BJ (cell line): ENCODE results near the gene NTSR1. TPM values are rescaled to one million over a fixed set of nuclear protein-coding genes. Genes with fewer than 3 reads are reported as not detected.
A peak's percentile ranks its signal among the peaks of the same experiment; 100 is the strongest.

ENCODE experiments used
- CTCF ChIA-PET: fragments of 350-600 bp; formaldehyde crosslinking; extraction: SDS; loops from one replicate; lab custom pipeline; 2021; ENCODE audit warnings: antibody characterized with exemption, inconsistent platforms; lab: Yijun Ruan, JAX
- POLR2A ChIA-PET: fragments of 300-600 bp; sonication (Branson Sonifier 250); formaldehyde crosslinking; extraction: SDS; loops from one replicate; lab custom pipeline; 2021; ENCODE audit warnings: antibody characterized with exemption; lab: Charles Lee
- DNase-seq: peaks from one replicate; pipeline ENCODE4 v3.0.0-alpha.2; 2011; ENCODE audit warnings: low read depth
- H3K27me3 ChIP-seq: 2 replicates; pipeline ENCODE4 v1.6.0; 2011; ENCODE audit warnings: low read length; ENCODE audit not compliant: control insufficient read depth, insufficient read depth
- H3K36me3 ChIP-seq: 2 replicates; pipeline ENCODE4 v1.5.1; 2011; ENCODE audit warnings: low read length; ENCODE audit not compliant: control insufficient read depth, insufficient read depth
- H3K4me3 ChIP-seq: 2 replicates; pipeline ENCODE4 v1.5.1; 2011; ENCODE audit warnings: low read depth, mild to moderate bottlenecking, control low read depth, low read length
- polyA plus RNA-seq: library from polyadenylated mRNA; depleted of rRNA; stranded (reverse); fragments of >200 nt; gene quantifications from 2 replicates; pipeline ENCODE4 v1.2.3, GENCODE V29; 2011
- TF ChIP-seq, protein P1 (sequence below): IDR thresholded peaks from 2 replicates; pipeline ENCODE4 v1.5.1; 2011; ENCODE audit warnings: low read depth, mild to moderate bottlenecking, control low read depth, inconsistent platforms, low read length, moderate library complexity; ENCODE audit not compliant: insufficient read depth

NTSR1 gene
- polyA plus RNA-seq, 1 experiment = 0.05 TPM

DNA sequence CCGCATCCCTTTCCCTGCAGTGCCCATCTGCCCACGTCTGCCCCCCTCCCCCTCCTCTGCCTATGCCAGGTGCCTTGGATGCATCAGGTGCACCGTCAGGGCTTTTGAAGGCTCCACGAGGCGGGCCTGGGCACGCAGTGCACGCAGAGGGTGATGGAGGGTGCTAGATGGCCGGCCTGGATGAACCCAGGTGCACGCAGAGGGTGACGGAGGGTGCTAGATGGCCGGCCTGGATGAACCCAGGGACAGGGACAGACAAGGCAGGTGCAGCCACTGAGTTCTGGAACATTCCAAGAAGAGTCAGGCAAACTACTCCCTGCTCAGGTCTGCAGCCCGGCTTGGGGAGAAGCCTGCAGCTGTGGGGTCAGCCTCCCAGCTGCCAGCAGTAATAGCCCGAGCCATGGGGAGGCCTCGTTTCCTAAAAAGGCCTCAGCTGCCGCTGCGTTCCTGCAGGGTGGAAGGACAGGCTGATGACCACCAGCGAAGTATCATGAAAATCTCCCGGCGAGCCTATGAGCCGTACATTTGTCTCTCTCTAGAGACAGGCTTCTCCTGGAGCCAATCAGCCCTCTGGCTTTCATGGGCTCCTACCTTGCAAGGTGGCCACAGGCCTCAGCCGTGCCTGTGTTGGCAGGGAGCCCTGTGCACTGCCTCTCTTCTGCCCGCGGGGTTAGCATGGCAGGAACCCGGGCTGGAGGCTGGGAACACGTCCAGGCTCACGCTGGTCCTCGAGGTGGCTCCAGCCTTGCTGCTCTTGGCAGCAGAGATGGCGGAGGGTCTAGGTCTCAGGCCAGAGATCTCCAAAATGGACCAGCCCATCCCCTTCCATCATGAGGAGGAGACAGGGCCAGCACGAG is 29.6 kb downstream of the NTSR1 start:
- CTCF ChIA-PET = interaction anchor here (1.2 kb wide), 1 partner anchor 15 kb away, joined by 3 read pairs; no protein-coding TSS in a partner anchor
- TF ChIP-seq, protein P1, sequence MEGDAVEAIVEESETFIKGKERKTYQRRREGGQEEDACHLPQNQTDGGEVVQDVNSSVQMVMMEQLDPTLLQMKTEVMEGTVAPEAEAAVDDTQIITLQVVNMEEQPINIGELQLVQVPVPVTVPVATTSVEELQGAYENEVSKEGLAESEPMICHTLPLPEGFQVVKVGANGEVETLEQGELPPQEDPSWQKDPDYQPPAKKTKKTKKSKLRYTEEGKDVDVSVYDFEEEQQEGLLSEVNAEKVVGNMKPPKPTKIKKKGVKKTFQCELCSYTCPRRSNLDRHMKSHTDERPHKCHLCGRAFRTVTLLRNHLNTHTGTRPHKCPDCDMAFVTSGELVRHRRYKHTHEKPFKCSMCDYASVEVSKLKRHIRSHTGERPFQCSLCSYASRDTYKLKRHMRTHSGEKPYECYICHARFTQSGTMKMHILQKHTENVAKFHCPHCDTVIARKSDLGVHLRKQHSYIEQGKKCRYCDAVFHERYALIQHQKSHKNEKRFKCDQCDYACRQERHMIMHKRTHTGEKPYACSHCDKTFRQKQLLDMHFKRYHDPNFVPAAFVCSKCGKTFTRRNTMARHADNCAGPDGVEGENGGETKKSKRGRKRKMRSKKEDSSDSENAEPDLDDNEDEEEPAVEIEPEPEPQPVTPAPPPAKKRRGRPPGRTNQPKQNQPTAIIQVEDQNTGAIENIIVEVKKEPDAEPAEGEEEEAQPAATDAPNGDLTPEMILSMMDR = no peak
- no peaks in the 10 kb centered on the region for H3K36me3 ChIP-seq
- no peak overlapping the region for H3K4me3 ChIP-seq
- POLR2A ChIA-PET = no interaction called here
- H3K27me3 ChIP-seq = peaks cover 2% of the 10 kb centered on the region; the same call in 1 of the 2 replicates
- no peak for DNase-seq

DNA sequence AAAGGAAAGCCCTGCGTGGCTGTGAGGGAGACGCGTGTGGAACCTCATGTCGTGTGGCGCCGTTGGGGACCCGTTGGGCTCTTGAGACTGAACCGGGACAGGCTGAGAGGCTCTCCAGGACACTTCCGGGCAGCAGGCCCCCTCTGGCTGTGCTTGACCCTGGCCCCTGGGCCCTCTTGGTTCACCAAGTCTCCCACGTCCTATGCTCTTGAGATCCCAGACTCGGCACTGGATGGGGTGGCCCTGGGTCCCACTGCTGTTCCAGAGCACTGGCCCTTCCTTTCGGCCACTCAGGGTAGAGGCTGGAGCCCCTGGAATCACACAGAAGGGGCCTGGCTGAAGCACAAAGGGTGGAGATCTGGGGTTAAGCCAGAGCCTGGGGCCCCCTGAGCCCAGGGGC is 30.4 kb downstream of the NTSR1 start:
- TF ChIP-seq, protein P1 = no peak
- ChIA-PET CTCF (no interaction called here), POLR2A (no interaction called here)
- Histone ChIP-seq H3K4me3 (no peak overlapping the region), H3K27me3 (no peaks in the 10 kb centered on the region), H3K36me3 (no peaks in the 10 kb centered on the region)
- DNase-seq = no peak

DNA sequence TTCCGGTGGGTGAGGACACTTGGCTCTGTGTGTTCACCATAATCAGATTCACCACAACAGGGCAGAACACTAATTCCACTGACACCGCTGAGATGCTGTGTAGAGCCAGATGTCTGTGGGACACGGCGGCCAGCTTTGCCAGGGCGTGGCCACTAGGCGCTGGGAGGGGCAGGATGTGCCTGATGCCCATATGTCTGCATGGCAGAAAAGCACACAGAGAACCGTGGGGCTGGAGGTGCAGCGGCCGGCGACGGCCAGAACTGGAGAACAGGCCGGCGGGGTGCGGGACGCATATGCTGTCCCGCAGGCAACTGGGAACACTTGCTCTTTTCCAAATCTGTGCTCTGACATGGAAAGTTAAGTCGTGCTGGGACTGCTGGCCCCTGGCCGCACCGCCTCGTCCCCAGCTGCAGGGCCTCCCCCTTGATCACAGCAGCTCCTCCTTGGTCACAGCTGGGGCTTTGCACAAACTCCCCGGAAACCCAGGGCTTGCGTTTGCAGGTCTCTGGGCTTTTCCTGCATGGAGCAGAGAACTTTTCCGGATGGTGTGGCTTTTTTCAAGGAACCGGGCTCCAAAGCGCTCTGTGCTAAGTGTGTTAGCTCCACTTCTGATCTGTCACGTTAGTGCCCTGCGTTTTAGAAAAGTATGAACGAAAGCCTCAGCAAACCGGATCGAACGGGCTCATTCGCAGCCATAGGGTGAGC is 31.1 kb downstream of the NTSR1 start:
- Histone ChIP-seq H3K4me3 (no peak overlapping the region), H3K36me3 (no peaks in the 10 kb centered on the region), H3K27me3 (no peaks in the 10 kb centered on the region)
- DNase-seq = no peak
- ChIA-PET CTCF (interaction anchor here (2.4 kb wide), 1 partner anchor 52 kb away, joined by 11 read pairs; no protein-coding TSS in a partner anchor), POLR2A (no interaction called here)
- TF ChIP-seq, protein P1 = no peak

DNA sequence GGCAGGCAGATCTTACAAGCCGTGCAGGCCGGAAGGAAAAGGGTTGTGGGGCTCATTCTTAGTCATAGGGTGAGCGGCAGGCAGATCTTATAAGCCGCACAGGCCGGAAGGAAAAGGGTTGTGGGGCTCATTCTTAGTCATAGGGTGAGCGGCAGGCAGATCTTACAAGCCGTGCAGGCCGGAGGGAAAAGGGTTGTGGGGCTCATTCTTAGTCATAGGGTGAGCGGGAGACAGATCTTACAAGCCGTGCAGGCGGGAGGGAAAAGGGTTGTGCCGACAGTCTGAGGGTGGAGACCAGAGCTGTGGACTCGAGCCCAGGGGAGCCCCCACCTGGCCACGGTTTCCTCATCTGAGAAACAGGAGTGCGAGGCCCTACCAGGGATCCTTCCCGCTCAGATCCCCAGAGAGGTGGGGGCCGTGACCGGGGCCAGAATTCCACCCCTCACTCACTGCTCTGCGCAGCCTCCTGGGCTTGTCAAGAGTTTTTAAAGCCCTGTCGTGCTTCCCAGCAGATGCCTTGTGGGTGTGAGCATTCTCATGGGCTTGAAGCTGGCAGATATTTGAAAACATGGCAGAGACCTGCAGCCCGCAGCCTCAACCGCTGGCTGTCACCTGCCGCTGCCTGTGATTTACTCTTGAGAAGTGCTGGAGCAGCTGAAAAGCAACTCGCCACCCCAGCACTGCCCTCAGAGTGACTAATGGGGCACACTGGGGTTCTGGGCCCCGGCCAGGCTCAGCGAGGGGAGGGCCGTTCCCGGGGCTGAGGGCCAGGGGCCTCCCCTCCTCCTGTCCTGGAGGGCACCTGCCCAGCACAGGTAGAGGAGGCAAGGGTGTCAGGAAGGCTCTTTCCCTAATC is 31.9 kb downstream of the NTSR1 start:
- DNase-seq = peak; percentile 59
- Histone ChIP-seq H3K4me3 (no peak overlapping the region), H3K27me3 (no peaks in the 10 kb centered on the region), H3K36me3 (no peaks in the 10 kb centered on the region)
- ChIA-PET POLR2A (interaction anchor here (0.7 kb wide), 1 partner anchor 12 kb away, joined by 4 read pairs; no protein-coding TSS in a partner anchor), CTCF (interaction anchor here (0.7 to 2.4 kb wide), 3 partner anchors 32 to 71 kb away, joined by 3 to 11 read pairs (median 5); partner anchors contain the start of gene NTSR1)
- TF ChIP-seq, protein P1 = no peak
